COLO829 (cell line): ENCODE measurements around the gene SETD1B.
"Not testable (repeated sequence)": the region's sequence is repeated elsewhere in the genome, so short reads cannot be mapped to it uniquely, and the experiment has no call there.

ENCODE experiments used
- DNase-seq: peaks from one replicate; pipeline ENCODE4 v3.0.0; 2012; ENCODE audit warnings: low spot score

Gene SETD1B

GRCh38 chr12:121780429-121780828, 23.4 kb upstream of the SETD1B start:
- no peak for DNase-seq

DNA sequence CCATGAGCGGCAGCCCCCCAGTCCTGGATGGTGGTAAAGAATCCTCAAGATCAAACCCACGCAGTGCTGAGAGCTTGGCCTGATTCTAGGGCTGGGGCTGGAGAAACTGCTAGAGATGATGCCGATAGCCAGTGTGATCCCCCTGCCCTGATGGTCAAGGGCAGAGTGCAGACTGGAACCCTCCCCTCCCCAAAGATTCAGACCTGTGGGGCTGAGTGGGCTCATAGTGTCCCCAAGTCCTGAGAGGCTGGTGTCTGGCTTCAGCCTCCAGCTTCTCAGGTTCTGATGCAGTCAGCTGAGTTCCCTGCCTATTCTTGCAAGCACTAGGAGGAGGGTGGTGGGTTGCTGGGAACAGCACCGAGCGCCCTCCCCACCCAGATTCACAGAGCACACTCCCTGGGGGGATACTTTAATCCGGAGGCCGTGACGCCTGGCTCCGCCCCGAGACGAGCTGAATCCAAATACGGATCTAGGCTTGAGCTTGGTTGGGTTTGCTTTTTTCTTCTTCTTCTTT, 22.3 kb upstream of the SETD1B start:
- DNase-seq, result no peak

GRCh38 chr12:121781998-121782979, 21.5 kb upstream of the SETD1B start:
- no peak for DNase-seq

- DNase-seq, result no peak
These were observed 20.0 kb upstream of the SETD1B start for GRCh38 chr12:121783766-121784165.

DNA sequence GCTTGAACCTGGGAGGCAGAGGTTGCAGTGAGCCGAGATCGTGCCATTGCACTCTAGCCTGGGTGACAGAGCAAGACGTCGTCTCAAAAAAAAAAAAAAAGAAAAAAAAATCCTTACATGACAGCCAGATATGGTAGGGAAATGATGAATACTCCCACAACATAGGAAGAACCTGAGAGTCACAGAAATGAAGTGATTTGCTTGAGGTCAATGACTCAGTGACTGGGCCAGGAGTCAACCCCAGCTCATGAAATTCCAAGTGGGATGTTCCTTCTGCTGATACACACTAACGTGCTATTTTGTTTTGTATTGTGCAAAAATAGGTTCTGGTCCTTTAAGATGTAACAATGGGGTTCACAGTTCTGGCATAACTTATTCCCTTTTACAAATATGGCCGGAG, 19.3 kb upstream of the SETD1B start:
- no peak for DNase-seq

- no peak for DNase-seq
These were observed 17.4 kb upstream of the SETD1B start for GRCh38 chr12:121786440-121786825.

GRCh38 chr12:121787063-121788025, 16.5 kb upstream of the SETD1B start:
- no peak for DNase-seq

DNA sequence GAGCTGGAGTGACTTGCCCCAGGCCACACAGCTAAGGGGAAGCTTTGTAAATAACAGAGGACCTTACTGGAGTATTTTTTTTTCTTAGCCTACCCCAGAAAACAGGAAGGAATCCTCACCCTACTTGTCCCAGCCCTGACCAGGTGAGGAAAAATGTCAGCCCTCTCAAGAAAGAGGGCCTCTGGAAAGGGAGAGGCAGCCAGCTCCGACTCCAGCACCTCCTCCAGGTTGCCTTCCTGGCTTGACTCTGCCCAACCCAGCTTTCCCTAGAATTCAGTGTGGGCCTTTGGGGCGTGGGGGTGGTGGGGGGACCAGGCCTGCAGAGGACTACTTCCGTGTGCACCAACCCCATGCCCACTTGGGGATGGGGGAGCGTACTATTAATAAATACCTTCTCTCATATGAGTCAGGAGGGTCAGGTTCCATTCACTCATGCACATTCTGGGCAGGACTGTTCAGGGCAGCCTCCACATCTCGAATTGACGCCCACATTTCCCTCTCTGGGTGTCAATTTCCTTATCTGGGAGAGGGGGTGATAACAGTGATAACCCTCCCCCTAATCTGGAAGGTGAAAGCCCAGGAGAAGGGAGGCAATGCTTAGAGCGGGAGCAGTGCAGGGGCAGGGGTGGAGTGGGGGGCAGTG, 15.5 kb upstream of the SETD1B start:
- no peak for DNase-seq

DNA sequence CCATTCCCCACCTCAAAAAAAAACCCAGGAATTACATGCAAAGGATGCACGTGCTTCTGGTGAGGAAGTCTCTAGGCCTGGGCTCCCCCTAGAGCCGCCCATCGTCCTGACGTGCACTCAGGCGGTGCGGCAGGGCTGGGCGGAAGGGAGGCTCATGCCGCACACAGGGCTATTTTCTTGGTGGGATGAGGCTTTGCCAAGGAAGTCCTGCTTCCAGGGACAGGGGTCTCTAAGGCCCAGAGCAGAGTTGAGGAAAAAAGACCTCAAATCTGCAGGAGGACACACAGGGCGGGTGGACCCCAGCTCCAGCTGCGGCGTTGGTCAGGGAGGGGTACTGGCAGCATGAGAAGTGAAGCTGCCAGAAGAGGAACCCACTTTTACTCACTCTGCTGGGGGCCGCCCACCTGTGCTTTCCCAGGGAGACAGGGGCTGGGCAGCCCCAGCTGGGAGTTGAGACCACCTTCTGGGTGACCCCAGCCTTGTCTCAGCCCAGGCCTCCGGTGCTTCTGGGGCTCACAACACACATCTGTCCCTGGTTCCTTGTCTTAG, 14.5 kb upstream of the SETD1B start:
- no peak for DNase-seq

DNA sequence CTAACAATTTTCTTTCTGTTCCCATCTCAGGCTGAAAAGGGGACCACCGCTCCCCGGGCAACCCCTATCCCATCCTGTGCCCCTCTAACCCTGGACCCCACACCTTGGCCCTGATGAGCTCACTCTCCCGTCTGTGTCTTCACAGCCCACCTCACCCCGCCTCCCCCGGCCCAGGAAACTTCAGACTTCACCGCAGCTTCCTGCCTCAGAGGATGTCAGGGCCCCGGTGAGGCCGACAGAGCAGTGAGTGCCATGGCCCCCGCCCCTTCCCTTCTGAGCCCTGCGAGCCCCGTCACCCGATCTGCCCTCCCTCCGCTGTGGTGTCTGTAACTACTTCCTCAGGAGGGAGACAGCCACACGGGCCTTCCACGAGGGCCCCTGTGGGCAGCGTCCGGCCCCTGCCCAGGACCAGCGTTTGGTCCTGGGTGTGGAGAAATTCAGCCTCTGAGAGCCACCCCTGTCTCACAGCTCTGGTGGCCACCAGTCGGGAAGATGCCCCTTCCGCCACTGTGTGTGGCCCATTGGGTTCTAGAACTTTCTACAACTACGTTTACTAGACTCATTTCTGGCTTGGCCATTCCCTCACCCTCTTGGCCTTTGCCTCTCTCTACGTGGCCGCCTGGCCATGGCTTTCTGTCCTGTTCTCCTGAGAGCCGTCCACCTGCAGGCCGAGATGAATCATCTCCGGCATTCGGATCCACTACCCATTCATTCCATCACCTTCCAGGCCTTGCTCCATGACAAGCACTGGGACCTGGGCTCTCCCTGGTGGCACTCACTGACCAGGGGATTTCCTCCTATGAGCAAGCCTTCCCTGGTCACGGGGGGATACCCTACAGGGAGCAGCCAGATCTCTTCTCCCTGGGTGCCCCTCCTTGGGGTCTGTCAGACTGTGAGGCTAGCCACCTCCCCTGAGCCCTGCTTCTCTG, 13.7 kb upstream of the SETD1B start:
- no peak for DNase-seq

GRCh38 chr12:121790785-121791184, 13.0 kb upstream of the SETD1B start:
- not testable (repeated sequence) for DNase-seq

DNA sequence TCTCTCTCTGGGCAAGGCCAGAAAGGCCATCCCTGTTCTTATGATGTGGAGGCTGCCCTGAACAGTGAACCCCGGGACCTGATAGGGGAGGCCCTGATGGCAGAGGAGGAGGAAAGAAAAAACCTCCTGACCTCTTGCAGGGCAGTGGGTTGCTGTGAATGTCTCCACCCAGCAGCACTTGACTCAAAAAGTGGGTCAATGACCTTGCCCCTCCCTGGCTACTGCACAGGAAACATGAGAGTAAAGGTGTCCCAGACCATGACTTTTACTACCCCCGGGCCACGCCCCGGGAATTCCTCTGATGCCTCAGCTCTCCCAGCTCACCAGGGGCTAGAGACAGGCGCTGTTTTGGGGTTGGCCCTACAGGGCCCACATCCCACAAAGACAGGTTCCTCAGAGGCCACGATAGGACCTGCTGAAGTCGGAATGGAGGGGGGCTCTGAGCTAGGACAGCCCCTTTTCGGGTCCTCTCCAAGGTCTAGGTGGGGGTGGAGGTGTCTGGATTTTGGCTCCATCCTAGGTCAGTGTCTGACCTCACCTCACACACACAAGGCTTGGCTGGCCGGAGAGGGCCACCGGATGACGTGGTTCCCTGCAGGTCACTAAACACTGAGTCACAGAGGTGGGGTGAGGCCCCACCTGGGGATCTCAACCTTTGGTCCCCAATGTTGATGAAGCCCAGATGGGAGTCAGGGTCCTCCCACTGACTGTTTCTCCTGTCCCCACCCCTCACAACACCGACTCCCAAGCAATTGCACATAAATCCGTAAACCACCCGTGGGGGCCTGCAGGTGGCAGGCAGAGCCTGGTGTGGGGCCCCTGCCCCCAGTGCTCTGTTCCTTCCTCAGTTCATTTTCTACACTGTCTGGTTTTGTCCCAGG, 11.9 kb upstream of the SETD1B start:
- no peak for DNase-seq

DNA sequence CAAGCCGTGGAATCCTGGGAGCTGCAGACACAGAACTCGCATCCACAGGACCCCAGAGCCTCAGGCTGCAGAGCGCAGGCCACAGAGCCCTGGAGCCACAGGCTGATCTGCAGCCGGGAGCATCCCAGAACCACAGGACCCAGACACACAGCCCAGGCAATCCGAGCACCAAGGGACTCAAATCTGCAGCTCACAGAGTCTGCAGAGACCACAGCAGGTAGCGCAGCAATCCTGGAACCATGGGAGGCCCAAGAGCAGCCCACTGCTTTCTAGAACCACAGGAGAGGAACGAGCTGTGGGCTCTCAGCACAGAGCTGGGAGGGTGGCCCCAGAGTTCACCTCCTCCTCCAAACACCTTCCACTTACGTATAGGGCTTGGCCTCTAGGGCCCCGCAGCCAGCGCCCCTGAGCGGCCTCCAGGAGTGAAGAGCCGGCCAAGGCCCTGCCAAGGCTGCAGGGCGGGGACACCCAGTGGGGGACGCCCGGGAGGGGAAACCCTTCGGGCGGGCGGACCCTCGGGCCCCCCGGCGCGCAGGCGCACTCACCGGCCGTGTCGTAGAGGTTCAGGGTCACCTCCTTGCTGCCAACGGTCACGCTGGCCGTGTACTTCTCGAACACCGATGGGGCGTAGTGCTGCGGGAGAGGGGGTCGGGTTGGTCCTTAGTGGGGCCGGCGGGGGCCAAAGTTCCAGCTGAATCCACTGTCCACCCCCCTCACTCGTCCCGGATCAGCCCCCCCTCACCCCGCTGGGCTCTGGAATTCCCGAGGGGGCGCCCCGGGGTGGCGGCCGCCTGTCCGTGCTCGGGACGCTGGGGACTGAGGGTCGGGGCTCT, 11.0 kb upstream of the SETD1B start:
- no peak for DNase-seq

DNA sequence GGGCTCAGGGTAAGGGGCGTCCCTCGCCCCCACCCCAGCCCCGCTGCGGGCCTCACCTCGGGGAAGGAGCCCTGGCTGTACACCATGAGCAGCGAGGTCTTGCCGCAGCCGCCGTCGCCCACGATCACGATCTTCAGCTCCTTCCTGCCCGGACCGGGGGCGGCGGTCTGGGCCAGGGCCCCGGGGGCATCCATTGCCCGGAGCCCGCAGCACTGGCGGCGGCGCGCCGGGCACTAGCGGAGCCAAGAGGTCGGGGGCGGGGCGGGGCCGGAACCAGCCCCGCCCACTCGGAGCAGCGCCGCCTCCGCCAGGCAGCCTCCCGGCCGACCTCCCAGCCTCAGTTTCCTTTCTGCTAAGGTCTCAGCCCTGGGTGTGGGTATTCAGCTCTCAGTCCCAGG, 10.4 kb upstream of the SETD1B start, which contains the start of gene RHOF:
Gene RHOF (minus strand): TSS at position 249 of the 398 bp plus-strand sequence. CDS start 55 bp downstream, at position 194.
- no peak for DNase-seq

GRCh38 chr12:121793838-121794533, 9.8 kb upstream of the SETD1B start:
- peak; percentile 84 for DNase-seq

DNA sequence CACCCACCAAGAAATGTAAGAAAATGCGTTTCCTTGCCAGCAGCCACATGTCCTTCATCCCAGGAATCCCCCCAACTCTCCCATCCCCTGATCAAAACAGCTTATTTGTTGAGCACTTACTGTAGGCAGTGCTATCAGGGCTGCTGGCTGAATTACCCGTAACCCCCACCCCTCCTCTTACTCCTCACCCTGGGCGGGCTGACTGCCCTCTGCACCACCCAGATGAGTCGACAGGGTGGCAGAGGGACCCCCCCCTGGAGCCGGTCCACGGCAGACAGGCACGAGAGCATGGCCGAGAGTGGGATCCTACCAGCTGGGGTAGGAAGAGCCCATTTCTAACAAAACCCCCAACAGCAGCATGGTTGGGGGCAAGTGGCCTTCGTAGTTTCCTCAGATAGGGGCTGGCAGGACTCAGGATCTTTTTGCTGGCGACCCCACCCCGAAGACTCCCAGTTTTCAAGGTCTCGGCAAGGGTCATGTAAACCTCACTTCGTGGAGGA, 9.2 kb upstream of the SETD1B start:
- no peak for DNase-seq
